HG03025 (cell line): ENCODE data around the gene RBM11.
"Not testable (repeated sequence)": the region's sequence is repeated elsewhere in the genome, so short reads cannot be mapped to it uniquely, and the experiment has no call there.

Experiments used
- ATAC-seq: cut with Tn5 transposase; IDR thresholded peaks from one replicate; pipeline ENCODE4 v1.9.1; 2021; ENCODE audit warnings: mild to moderate bottlenecking, moderate library complexity; ENCODE audit not compliant: unreplicated experiment, low FRiP score

RBM11 gene

GRCh38 chr21:14215971-14216641 lies at the start of gene RBM11:
RBM11 (plus strand) TSS chr21:14216157; CDS start chr21:14216187, 30 bp downstream.
- peak; percentile 89 for ATAC-seq

- ATAC-seq = not testable (repeated sequence)
Measured at GRCh38 chr21:14166463-14167223, 49.3 kb upstream of the RBM11 start.

GRCh38 chr21:14206222-14206621 lies 9.7 kb upstream of the RBM11 start:
- ATAC-seq = no peak

- no peak for ATAC-seq
Measured at GRCh38 chr21:14210738-14211137, 5.2 kb upstream of the RBM11 start, which contains the start of gene LIPI. LIPI (minus strand) TSS chr21:14210955; CDS start chr21:14210845, 110 bp downstream.

- ATAC-seq = no peak
Measured at GRCh38 chr21:14213164-14213563, 2.8 kb upstream of the RBM11 start.

- no peak for ATAC-seq
Measured at GRCh38 chr21:14223365-14223764, 7.4 kb downstream of the RBM11 start.

GRCh38 chr21:14229399-14229798 lies 13.4 kb downstream of the RBM11 start:
- no peak for ATAC-seq

GRCh38 chr21:14235101-14235500 lies 19.1 kb downstream of the RBM11 start:
- no peak for ATAC-seq

- ATAC-seq = no peak
Measured at GRCh38 chr21:14236180-14236579, 20.2 kb downstream of the RBM11 start.

- no peak for ATAC-seq
Measured at GRCh38 chr21:14239281-14239680, 23.3 kb downstream of the RBM11 start.

GRCh38 chr21:14241297-14241696 lies 25.3 kb downstream of the RBM11 start:
- no peak for ATAC-seq

- no peak for ATAC-seq
Measured at GRCh38 chr21:14243461-14243860, 27.5 kb downstream of the RBM11 start.

GRCh38 chr21:14243874-14244273 lies 27.9 kb downstream of the RBM11 start:
- no peak for ATAC-seq

- ATAC-seq = no peak
Measured at GRCh38 chr21:14244911-14245310, 29.0 kb downstream of the RBM11 start.

GRCh38 chr21:14245711-14246110 lies 29.8 kb downstream of the RBM11 start:
- ATAC-seq = no peak

GRCh38 chr21:14251336-14251735 lies 35.4 kb downstream of the RBM11 start:
- ATAC-seq = no peak

- peak; percentile 55 for ATAC-seq
Measured at GRCh38 chr21:14259747-14260146, 43.8 kb downstream of the RBM11 start.

GRCh38 chr21:14260174-14260764 lies 44.3 kb downstream of the RBM11 start:
- ATAC-seq = no peak

GRCh38 chr21:14262039-14262438 lies 46.1 kb downstream of the RBM11 start:
- no peak for ATAC-seq

GRCh38 chr21:14263879-14264278 lies 47.9 kb downstream of the RBM11 start:
- no peak for ATAC-seq

- ATAC-seq = no peak
Measured at GRCh38 chr21:14265023-14265422, 49.1 kb downstream of the RBM11 start.
